GM21528 (cell line): ENCODE data around the gene DDX24.

Experiments
- ATAC-seq: cut with Tn5 transposase; IDR thresholded peaks from one replicate; pipeline ENCODE4 v1.9.1; 2021; ENCODE audit warnings: mild to moderate bottlenecking, moderate library complexity; ENCODE audit not compliant: unreplicated experiment, low FRiP score

Gene DDX24

GRCh38 chr14:94049625-94050023, 31.4 kb downstream of the DDX24 start:
- ATAC-seq, result no peak

GRCh38 chr14:94048691-94049624, 32.0 kb downstream of the DDX24 start:
- no peak for ATAC-seq

- no peak for ATAC-seq
Observed at GRCh38 chr14:94047581-94047980, 33.4 kb downstream of the DDX24 start.

GRCh38 chr14:94046696-94047250, 34.2 kb downstream of the DDX24 start:
- no peak for ATAC-seq

- no peak for ATAC-seq
Observed at GRCh38 chr14:94045563-94046345, 35.2 kb downstream of the DDX24 start.

- no peak for ATAC-seq
Observed at GRCh38 chr14:94045101-94045500, 35.9 kb downstream of the DDX24 start.

GRCh38 chr14:94044476-94045091, 36.4 kb downstream of the DDX24 start:
- ATAC-seq, result no peak

GRCh38 chr14:94043756-94044475, 37.1 kb downstream of the DDX24 start:
- ATAC-seq, result no peak

- no peak for ATAC-seq
Observed at GRCh38 chr14:94043111-94043755, 37.8 kb downstream of the DDX24 start.

- ATAC-seq, result no peak
Observed at GRCh38 chr14:94042433-94043091, 38.4 kb downstream of the DDX24 start.

- no peak for ATAC-seq
Observed at GRCh38 chr14:94041551-94042346, 39.3 kb downstream of the DDX24 start.

GRCh38 chr14:94040796-94041195, 40.2 kb downstream of the DDX24 start:
- no peak for ATAC-seq

- ATAC-seq, result no peak
Observed at GRCh38 chr14:94040247-94040646, 40.8 kb downstream of the DDX24 start.

- ATAC-seq, result no peak
Observed at GRCh38 chr14:94038921-94039629, 41.9 kb downstream of the DDX24 start.

GRCh38 chr14:94038510-94038909, 42.5 kb downstream of the DDX24 start:
- no peak for ATAC-seq

- no peak for ATAC-seq
Observed at GRCh38 chr14:94037954-94038353, 43.0 kb downstream of the DDX24 start.

- ATAC-seq, result peak; percentile 80
Observed at GRCh38 chr14:94036313-94037167, 44.5 kb downstream of the DDX24 start.
